MM.1S (cell line): ENCODE measurements around the gene FOXI1.

Source experiments
- CTCF ChIP-seq: fragments of 300-600 bp; sonication (generic); IDR thresholded peaks from 2 replicates; pipeline ENCODE4 v1.5.1; 2016; ENCODE audit warnings: antibody characterized with exemption, low read length, mixed read lengths
- EZH2phosphoT487 ChIP-seq: fragments of 300-600 bp; sonication (generic); IDR thresholded peaks from 2 replicates; pipeline ENCODE4 v1.6.1; 2018; ENCODE audit warnings: antibody characterized with exemption, low read length

DNA sequence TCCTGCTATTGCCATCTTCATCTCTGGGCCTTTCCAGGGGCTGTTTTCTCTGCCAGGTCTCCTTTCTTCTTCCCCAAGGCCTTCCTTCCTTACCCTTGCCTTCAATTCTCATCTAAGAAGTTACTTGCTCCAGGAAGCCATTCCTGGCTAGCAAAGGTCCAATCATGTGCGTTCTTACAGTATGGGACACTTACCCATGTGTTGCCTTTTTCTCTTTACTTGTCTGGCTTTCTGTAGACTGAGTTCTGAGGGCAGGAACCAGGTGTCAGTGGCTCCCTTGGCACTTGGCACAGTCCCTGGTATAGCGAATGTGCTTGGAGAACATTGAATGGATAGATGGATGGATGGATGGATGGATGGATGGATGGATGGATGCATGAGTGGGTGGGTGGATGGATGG is 10.2 kb downstream of the FOXI1 start:
- TF ChIP-seq EZH2phosphoT487 = no peak
- TF ChIP-seq CTCF = no peak
